HFF-Myc (cell line): ENCODE measurements around the gene OR2AG1.
A peak's percentile ranks its signal among the peaks of the same experiment; 100 is the strongest.

Source experiments
- DNase-seq: peaks from one replicate; pipeline ENCODE4 v3.0.0-alpha.2; 2011; ENCODE audit warnings: low read depth; ENCODE audit errors: extremely low read depth
- H3K4me3 ChIP-seq: replicated peaks from 2 replicates; pipeline ENCODE4 v1.5.1; 2011; ENCODE audit warnings: low read depth, mild to moderate bottlenecking, control low read depth, low read length
- CTCF ChIP-seq: IDR thresholded peaks from 2 replicates; pipeline ENCODE4 v1.5.1; 2012; ENCODE audit warnings: mild to moderate bottlenecking, low read depth, low read length, control low read depth; ENCODE audit errors: missing control alignments

The OR2AG1 gene, protein sequence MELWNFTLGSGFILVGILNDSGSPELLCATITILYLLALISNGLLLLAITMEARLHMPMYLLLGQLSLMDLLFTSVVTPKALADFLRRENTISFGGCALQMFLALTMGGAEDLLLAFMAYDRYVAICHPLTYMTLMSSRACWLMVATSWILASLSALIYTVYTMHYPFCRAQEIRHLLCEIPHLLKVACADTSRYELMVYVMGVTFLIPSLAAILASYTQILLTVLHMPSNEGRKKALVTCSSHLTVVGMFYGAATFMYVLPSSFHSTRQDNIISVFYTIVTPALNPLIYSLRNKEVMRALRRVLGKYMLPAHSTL

DNA sequence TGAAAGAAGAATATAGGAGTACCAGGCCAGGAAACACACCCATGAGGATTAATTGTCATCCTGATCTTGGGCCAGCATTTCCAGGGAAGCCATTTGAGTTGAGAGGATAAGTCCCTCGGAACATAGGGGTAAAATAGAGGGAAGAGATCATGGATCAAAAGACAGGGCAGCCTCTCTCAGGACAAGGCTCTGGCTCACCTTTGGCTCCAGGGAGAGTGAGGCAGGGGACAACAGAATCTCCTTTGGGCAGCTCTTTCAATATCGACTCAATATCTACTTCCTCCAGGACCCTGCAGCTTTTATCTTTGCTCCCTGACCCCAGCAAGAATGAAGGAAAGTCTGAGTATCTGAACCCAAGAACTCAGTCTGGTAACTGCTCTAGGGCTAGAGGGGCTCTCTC lies at the start of gene OR2AG1:
OR2AG1 (plus strand) TSS at position 301 of the 400 bp plus-strand sequence. CDS start 2,018 bp downstream, outside the sequence.
- H3K4me3 ChIP-seq, result no peak within 1 kb of the TSS
- no peak for TF ChIP-seq CTCF
- DNase-seq, result no peak

- H3K4me3 ChIP-seq, result no peak overlapping the region
- no peak for DNase-seq
- no peak for TF ChIP-seq CTCF
Observed at GRCh38 chr11:6733326-6734275, 49.2 kb upstream of the OR2AG1 start.

DNA sequence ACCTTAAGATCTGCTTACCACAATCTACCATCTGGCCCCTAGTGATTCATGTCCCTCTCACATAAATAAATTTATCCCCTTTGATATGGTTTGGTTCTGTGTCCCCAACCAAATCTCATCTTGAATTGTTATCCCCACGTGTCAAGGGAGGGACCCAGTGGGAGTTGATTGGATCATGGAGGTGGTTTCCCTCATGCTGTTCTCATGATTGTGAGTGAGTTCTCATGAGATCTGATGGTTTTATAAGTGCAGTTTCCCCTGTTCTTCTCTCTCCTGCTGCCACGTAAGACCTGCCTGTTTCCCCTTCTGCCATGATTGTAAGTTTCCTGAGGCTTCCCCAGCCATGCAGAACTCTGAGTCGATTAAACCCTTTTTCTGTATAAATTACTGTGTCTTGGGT lies 48.2 kb upstream of the OR2AG1 start:
- no peak for TF ChIP-seq CTCF
- H3K4me3 ChIP-seq, result no peak overlapping the region
- no peak for DNase-seq

DNA sequence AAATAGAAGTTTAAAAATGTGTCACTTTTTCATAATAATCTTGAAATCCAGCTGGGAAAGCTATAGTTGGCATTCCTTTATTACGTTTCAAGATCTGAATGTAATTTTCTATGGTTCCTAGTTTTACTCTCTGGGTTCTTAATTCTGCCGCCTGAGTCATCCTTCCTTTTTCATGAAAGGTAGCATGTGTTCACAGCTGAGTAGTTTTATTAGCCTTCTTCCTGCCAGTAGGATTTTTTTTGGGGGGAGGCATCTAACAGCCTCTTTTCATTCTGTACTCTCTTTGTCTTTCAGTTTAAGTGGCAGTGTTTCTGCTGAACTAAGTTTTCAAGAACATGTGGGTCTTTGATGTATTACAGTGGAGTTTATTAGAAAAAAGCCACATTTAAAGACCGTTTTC lies 47.5 kb upstream of the OR2AG1 start:
- no peak for TF ChIP-seq CTCF
- H3K4me3 ChIP-seq, result no peak overlapping the region
- DNase-seq, result peak; percentile 25

DNA sequence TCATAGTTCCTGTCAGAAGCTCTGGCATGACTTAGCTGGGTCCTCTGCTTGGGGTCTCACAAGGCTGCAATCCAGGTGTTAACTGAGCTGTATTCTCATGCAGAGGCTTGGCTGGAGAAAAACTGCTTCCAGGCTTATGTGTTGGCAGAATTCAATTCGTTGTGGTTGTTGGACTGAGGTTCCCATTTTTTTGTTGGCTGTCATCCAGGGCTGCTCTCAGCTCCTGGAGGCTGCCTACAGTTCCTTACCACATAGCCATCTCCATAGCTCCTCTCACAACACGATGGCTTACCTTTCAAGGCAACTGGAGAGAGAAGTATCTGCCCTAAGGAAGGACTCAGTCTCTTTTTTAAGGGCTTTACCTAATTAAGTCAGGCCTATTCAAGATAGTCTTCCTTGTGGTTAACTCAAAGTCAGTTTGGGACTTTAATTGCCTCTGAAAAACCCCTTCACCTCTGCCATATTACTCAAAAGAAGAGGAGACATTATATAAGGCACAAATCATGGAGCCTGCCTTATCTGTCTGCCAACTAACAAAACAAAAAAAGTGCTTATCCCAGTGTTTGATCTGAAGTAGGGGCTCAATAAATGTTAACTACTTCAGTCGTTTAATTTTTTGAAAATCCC lies 46.2 kb upstream of the OR2AG1 start:
- no peak for DNase-seq
- TF ChIP-seq CTCF, result no peak
- H3K4me3 ChIP-seq, result no peak overlapping the region

GRCh38 chr11:6737872-6738466 lies 44.9 kb upstream of the OR2AG1 start:
- H3K4me3 ChIP-seq, result no peak overlapping the region
- DNase-seq, result peak; percentile 17
- TF ChIP-seq CTCF, result peak; percentile 60
